ENCODE data around the gene PARP6.

DNA sequence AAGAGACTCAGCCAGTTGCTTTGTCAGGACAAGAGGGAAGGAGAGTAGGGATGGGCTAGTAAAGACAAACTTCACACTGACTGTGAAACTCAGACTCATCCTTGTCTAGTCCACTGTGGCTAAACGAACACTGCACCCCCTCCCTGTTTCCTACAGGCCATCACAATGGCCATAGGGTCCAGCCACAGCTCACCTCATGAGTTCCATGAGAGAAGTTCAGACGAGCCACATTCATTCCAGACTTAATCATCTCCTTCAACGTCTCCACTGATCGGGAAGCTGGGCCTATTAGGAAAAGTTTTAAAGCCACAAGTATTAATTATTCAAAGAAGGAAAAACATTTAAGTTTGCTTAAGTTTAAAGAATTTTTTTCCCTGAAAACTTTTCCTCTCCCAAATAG lies 55.1 kb downstream of the PARP6 start:
- TF ChIP-seq, protein P1, sequence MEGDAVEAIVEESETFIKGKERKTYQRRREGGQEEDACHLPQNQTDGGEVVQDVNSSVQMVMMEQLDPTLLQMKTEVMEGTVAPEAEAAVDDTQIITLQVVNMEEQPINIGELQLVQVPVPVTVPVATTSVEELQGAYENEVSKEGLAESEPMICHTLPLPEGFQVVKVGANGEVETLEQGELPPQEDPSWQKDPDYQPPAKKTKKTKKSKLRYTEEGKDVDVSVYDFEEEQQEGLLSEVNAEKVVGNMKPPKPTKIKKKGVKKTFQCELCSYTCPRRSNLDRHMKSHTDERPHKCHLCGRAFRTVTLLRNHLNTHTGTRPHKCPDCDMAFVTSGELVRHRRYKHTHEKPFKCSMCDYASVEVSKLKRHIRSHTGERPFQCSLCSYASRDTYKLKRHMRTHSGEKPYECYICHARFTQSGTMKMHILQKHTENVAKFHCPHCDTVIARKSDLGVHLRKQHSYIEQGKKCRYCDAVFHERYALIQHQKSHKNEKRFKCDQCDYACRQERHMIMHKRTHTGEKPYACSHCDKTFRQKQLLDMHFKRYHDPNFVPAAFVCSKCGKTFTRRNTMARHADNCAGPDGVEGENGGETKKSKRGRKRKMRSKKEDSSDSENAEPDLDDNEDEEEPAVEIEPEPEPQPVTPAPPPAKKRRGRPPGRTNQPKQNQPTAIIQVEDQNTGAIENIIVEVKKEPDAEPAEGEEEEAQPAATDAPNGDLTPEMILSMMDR (IDR thresholded peaks at IDR 0.05; ENCODE audit: low read depth, low read length, poor library complexity, severe bottlenecking), result no peak
- TF ChIP-seq EZH2phosphoT487 (IDR thresholded peaks at IDR 0.05; ENCODE audit: borderline replicate concordance, low read length), result no peak
